SIG-M5 treated with dmso at 0.1 percent for 504 hours (cell line): ENCODE data around the gene C17orf50.

Source experiments
- DNase-seq: peaks from one replicate; lab custom pipeline; 2025; ENCODE audit not compliant: unreplicated experiment; lab: John Stamatoyannopoulos, UW

C17orf50 gene

GRCh38 chr17:35760587-35760986 is at the start of gene C17orf50:
Gene C17orf50, plus strand, starts transcription at chr17:35760887. Its CDS starts 55 bp downstream, at chr17:35760942.
- no peak for DNase-seq

GRCh38 chr17:35710950-35711349 is 49.7 kb upstream of the C17orf50 start:
- no peak for DNase-seq

DNA sequence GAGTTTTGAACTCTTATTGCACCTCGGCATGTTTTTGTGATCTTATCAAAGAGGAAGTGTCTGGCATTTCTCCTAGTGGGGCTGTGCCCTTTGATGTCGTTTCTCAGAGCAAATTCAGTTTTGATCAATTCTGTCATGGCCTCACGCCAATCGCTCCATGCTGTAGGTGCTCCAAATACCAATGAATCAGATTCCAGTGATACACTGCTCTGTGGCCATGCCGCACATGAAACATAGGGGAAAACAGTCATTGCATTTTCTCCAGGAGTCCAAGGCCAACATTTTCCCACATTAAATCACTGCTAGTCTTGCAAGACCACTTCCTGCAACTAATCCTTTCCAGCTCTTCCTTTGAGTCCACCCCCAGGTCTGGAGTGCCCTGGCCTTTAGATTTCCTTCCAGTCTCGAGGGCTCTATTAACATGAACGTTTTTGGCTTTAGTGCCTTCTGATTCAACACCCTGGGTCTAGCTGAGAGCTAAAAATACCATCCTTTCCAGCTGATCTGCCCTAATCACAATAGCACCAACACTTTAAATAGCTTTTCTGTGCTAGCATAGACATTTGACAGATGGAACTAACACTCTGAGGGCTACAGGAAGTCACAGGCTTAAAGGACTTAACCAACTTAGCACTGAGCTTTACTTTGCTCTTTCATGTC is 47.5 kb upstream of the C17orf50 start:
- no peak for DNase-seq

- DNase-seq = no peak
Observed at GRCh38 chr17:35714988-35715387, 45.7 kb upstream of the C17orf50 start.

DNA sequence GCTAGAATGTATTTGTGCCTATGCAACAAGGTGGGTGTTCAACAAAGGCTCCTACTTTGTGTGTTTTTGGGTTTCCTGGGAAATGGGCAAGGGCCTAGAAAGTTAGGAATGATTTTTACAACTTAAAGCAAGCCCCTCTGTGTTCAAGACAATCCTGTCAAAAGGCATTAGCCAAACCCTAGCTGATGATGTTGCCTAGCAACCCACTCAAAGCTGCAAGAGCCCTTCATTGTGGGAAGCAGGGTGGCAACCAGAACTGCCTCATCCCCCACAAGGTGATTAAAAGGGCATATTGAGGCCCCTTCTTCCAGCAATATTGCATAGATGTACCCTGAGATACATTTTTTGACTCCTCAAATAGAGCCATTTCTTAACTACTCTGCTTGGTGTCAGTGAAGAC is 45.3 kb upstream of the C17orf50 start:
- DNase-seq = no peak

- no peak for DNase-seq
Observed at GRCh38 chr17:35716173-35716572, 44.5 kb upstream of the C17orf50 start.

DNA sequence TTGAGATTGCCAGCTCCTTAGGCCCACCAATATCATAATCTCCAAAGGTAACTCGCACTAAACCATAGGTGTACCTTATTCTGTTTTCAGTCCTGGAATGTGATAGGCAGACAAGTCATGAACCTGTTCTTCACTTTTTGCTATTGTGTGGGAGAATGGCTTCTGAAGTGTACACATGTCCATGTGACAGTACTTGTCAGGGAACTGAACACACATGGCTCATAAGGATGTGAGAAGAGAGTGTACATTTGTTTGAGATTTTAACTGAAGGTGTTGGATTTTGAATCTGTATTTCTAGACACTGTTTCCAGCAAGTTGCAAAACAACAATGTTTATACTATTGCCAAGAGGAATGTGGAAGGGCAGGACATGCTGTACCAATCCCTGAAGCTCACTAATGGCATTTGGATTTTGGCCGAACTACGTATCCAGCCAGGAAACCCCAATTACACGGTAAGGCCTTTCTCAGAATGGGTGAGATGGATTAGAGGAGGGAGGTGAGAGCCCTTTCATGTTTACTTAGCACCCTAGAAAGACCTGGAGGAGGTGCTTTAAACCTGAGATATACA is 43.7 kb upstream of the C17orf50 start:
- no peak for DNase-seq

DNA sequence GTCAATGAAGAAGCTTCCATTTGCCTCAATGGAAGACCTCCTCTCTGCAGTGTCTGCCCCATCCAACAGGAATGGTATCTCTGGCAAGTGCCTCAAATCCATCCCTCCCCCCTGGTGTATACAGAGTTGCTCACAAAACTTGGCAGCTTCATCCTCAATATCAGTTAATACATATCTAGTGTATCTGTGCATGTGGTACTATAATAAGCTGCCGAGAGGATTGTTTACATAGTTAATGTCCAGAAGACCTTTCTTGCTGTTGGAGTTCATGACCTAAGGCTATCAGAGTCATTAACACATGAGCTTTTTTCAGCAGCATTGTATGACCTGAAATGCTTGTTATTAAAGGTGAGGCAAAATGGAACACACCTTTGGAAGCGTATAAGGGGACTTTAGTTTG is 43.2 kb upstream of the C17orf50 start:
- DNase-seq = no peak

GRCh38 chr17:35723735-35724134 is 37.0 kb upstream of the C17orf50 start:
- DNase-seq = no peak

DNA sequence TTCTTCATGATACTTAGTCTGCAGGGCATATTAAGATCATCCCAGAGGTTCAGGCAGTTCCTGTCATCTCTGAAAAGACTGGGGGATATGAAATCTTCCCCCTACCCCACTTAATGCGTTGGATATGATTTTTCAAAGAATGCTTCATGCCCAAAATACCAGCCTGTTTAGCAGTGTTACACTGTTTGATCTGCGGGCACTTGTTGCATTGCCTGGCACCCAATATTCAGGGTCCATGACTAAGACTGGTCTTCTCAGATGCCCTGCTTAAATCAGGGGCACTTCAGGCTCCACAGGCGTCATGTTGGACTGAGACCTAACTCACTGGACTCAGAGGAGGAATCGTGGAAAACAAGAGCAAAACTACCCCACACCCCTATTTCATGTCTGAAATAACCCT is 35.6 kb upstream of the C17orf50 start:
- DNase-seq = no peak

DNA sequence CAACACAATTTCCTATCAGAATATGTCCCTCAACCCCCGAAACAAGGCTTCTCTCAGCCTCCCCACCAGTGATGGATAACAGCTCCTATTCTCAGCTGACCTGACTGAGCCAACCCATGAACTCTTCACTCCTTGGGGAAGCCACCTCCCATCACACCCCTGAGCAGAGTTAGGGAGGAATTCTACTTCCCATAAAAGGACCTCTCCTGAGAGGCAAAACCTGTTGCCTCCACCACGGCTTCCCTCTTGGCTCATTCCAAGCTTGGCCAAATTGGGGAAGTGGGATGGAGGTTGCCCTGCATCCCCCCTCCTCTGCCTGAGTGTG is 34.9 kb upstream of the C17orf50 start:
- no peak for DNase-seq

GRCh38 chr17:35726127-35726952 is 34.3 kb upstream of the C17orf50 start:
- DNase-seq = no peak

DNA sequence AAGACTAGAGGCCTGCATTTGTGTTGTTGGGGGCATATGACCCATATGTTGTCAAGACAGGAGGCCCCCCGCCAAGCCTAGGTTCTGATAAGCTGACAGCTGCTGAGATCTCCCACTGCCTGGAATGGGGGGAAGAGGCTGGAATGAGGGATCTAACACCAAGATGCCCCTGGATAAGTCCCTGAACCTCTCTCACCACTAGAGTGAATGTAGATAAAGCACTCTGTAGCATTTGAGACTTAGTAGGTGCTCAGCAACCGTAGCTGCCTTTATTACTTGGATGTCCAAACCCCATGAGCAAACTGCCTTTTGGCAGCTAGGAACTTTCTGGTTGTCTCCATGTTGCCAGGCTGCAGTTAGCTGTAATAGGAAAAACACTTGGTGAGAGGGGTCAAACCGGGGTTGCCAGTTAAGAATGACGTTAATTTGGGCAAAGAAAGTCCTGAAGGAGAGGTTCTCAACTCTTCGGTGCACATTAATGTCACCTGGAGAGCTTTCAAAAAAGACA is 33.7 kb upstream of the C17orf50 start:
- DNase-seq = no peak

- DNase-seq = no peak
Observed at GRCh38 chr17:35727635-35728034, 33.1 kb upstream of the C17orf50 start.

- DNase-seq = no peak
Observed at GRCh38 chr17:35728551-35728950, 32.1 kb upstream of the C17orf50 start.

GRCh38 chr17:35729405-35729833 is 31.3 kb upstream of the C17orf50 start:
- DNase-seq = no peak

GRCh38 chr17:35730400-35731005 is 30.2 kb upstream of the C17orf50 start:
- DNase-seq = no peak

DNA sequence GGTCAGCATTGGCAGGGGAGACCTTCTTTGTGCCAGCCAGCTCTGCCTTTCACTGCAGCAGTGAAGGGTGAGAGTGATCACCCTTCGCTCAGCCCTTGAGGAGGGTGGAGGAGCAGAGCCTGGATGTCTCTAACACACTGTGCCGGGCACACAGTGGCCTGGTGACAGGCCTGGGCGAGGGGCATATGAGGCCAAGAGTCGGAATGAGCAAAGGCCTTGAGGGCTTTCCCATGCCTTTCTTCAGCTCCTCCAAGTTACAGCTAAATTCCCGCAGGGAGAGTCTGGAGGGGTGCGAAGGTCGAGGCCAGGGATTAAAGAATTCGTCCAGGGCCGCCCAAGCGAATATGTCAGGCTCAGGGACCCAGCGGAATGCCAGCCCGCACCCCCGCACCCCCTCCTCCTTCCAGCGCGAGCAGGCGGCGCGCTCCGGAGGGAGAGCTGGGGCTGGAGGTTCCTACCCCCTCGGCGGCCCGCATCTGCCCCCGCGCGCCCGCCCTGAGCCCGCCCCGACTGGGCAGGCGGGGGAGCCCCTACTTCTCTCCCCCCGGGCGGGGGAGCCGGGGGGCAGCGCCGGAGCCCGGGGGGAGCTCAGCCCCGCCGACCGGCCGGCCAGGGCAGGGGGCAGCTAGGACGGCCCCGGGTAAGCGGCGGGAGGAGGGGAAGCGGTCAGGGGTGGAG is 29.3 kb upstream of the C17orf50 start, which contains the start of gene RASL10B:
Gene RASL10B (plus strand): TSS at position 401 of the 678 bp plus-strand sequence. CDS start 3,546 bp downstream, outside the sequence.
- no peak for DNase-seq

DNA sequence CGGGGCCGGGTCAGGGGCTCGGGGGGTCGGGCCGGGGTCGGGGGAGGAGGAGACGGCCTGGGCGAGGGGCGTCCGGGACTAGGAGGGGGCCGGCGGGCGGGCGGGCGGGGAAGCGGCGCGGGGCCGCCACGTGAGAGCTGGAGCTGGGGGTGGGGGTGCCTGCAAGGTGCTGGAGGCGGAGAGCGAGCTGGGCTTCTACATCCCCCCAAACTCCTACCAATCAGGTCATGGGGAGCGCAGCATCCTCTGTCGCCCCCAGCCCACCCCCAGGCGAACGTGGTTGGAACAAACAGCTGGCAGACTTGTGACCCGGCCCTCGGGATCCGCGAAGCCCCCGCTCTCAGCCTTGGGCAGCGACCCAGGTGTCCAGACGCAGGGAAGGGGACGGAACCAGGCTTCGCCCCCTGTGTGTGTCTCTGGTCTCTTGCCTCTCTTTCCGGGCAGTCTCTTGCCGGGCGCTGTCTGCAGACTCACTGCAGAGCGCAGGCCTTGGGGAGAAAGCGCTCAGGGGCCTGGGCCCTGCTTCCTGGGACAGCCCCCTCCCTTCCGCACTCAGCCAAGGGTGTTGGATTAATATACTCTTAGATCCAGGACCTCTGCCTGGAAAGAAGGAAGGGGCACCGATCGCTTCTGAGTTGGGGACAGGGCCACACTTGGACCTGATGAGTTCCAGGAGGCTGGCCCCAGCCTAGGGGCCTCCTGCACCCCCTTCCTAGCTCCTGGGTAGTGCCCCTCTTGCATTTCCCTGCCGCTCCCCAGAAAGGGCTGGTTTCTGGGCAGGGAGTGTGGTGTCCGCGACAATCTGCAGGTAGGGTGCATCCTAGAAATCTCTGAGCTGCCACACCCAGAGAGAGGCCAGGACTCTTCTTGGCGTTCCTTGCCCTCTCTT is 28.5 kb upstream of the C17orf50 start:
- no peak for DNase-seq

DNA sequence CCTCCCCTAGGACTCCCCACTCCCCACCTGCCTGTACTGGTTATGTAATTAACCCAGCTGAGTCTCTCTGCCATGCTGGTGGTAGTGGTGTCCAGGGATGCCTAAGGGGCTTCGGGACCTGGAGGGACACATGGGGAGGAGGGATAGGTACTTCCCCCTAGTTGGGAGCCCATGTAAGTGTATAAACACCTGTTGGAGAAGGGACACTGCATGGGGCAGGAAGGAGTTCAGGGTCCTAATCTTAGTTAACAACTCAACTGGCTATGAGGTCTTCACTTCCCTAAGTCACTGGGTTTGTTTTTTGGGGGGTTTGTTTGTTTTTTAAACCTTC is 27.9 kb upstream of the C17orf50 start:
- DNase-seq = no peak
